ENCODE results near the gene SIDT1.
A peak's percentile ranks its signal among the peaks of the same experiment; 100 is the strongest.

The SIDT1 gene

DNA sequence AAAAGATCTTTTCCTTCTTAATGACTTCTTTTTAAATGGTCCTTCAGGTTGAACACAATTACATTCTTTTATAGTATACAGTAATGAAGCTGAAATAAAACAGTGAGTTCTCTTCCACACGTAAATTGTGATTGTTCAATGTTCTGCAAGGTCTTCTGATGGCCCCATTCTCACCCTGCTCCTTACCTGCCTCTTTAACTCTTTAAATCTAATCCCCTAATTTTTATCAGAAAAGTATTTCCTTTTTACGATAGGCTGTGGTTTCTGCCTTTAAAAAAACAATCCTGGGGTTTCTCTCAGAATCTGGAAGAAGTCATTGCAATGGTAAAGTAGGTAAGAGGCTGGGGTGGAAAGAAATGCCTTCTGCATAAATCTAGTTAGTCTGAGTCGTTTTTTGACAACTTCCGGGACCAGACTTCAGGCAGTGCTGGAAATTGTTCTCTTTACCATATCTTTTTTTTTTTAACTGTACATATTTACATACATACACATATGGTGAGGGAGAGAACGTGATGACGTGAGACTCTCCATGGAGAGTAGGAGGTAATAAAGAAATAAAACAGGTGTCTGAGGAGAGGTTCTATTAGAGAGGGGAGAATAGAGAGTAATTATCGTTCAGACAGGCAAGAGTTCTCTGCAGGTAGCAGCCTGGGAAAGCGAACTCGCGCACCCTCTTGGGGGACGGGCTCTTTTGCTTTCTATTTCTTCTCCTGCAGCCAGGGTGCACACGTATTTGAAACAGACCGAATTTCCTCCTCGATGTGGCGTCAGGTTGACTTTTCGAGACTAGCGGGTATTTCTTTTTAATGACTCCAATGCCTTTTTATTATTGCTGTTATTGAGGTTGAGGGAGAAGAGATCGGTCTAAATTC, at the start of gene SIDT1:
Gene SIDT1 (plus strand): TSS at position 730 of the 872 bp plus-strand sequence. CDS start 467 bp downstream, outside the sequence.
- Mint-ChIP-seq H3K4me1 (ENCODE audit: low read depth) (peaks cover 45% of the 10 kb centered on the region), H3K4me3 (peak within 1 kb of the TSS; percentile 97), H3K27ac (peak within 1 kb of the TSS; percentile 99), H3K27me3 (ENCODE audit: low read depth) (peaks cover 13% of the 10 kb centered on the region), H3K36me3 (ENCODE audit: low read depth) (peaks cover 9% of the 10 kb centered on the region), H3K9me3 (no peaks in the 10 kb centered on the region)
- DNase-seq (ENCODE audit: low spot score): peak; percentile 62

DNA sequence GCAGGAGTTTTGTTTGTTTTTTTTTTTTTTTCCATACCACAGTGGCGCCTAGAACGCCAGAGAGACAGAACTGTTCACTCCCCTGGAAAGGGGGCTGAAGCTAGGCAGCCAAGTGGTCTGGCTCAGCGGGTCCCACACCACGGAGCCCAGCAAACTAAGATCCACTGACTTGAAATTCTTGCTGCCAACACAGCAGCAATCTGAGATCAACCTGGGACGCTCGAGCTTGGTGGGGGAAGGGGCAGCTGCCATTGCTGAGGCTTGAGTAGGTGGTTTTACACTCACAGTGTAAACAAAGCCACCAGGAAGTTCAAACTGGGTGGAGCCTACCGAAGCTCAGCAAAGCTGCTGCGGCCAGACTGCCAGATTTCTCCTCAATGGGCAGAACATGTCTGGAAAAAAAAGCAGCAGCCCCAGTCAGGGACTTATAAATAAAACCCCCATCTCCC, 47.2 kb upstream of the SIDT1 start:
- Mint-ChIP-seq H3K27ac (peak overlapping the region; percentile 7), H3K9me3 (peaks cover 8% of the 10 kb centered on the region), H3K4me1 (ENCODE audit: low read depth) (peaks cover 7% of the 10 kb centered on the region), H3K36me3 (ENCODE audit: low read depth) (peaks cover 14% of the 10 kb centered on the region), H3K27me3 (ENCODE audit: low read depth) (no peaks in the 10 kb centered on the region), H3K4me3 (no peak overlapping the region)
- no peak for DNase-seq (ENCODE audit: low spot score)

- H3K27ac Mint-ChIP-seq: no peak overlapping the region
Measured at GRCh38 chr3:113495035-113495434, 37.3 kb upstream of the SIDT1 start.

GRCh38 chr3:113496924-113497323, 35.4 kb upstream of the SIDT1 start:
- H3K36me3 Mint-ChIP-seq (ENCODE audit: low read depth): peaks cover 9% of the 10 kb centered on the region
- H3K4me1 Mint-ChIP-seq (ENCODE audit: low read depth): peaks cover 8% of the 10 kb centered on the region
- no peaks in the 10 kb centered on the region for H3K9me3 Mint-ChIP-seq
- no peak overlapping the region for H3K27ac Mint-ChIP-seq
- no peaks in the 10 kb centered on the region for H3K27me3 Mint-ChIP-seq (ENCODE audit: low read depth)
- DNase-seq (ENCODE audit: low spot score): no peak
- no peak overlapping the region for H3K4me3 Mint-ChIP-seq

More at GRCh38 chr3:113495035-113495434, 37.3 kb upstream of the SIDT1 start:
- no peak overlapping the region for H3K4me3 Mint-ChIP-seq
- no peaks in the 10 kb centered on the region for H3K27me3 Mint-ChIP-seq (ENCODE audit: low read depth)
- DNase-seq (ENCODE audit: low spot score): peak; percentile 13
- H3K4me1 Mint-ChIP-seq (ENCODE audit: low read depth): peaks cover under 1% of the 10 kb centered on the region
- H3K9me3 Mint-ChIP-seq: no peaks in the 10 kb centered on the region
- peaks cover 18% of the 10 kb centered on the region for H3K36me3 Mint-ChIP-seq (ENCODE audit: low read depth)

- Mint-ChIP-seq H3K4me1 (ENCODE audit: low read depth) (peaks cover 8% of the 10 kb centered on the region), H3K36me3 (ENCODE audit: low read depth) (peaks cover 9% of the 10 kb centered on the region), H3K9me3 (no peaks in the 10 kb centered on the region), H3K4me3 (no peak overlapping the region), H3K27ac (no peak overlapping the region), H3K27me3 (ENCODE audit: low read depth) (no peaks in the 10 kb centered on the region)
- DNase-seq (ENCODE audit: low spot score): no peak
Measured at GRCh38 chr3:113498221-113499005, 33.9 kb upstream of the SIDT1 start.

GRCh38 chr3:113499081-113499480, 33.3 kb upstream of the SIDT1 start:
- peaks cover 8% of the 10 kb centered on the region for H3K4me1 Mint-ChIP-seq (ENCODE audit: low read depth)
- H3K27me3 Mint-ChIP-seq (ENCODE audit: low read depth): no peaks in the 10 kb centered on the region
- no peak overlapping the region for H3K27ac Mint-ChIP-seq
- DNase-seq (ENCODE audit: low spot score): no peak
- H3K9me3 Mint-ChIP-seq: no peaks in the 10 kb centered on the region
- H3K36me3 Mint-ChIP-seq (ENCODE audit: low read depth): peaks cover 10% of the 10 kb centered on the region
- no peak overlapping the region for H3K4me3 Mint-ChIP-seq

DNA sequence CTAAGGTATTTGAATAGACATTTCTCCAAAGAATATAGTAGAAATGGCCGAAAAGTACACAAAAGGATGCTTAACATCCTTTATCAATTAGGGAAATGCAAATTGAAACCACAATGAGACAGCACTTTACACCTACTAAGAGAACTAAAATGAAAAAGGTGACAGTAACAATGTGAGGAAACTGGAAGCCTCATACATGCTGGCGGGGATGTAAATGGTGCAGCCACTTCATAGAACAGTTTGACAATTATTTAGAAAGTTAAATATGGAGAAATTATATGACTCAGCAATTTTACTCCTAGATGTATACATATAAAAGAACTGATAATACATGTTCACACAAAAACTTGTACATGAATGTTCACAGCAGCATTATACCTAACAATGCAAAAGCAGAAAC, 30.8 kb upstream of the SIDT1 start:
- H3K9me3 Mint-ChIP-seq: no peaks in the 10 kb centered on the region
- H3K27ac Mint-ChIP-seq: no peak overlapping the region
- H3K27me3 Mint-ChIP-seq (ENCODE audit: low read depth): no peaks in the 10 kb centered on the region
- H3K4me3 Mint-ChIP-seq: no peak overlapping the region
- H3K4me1 Mint-ChIP-seq (ENCODE audit: low read depth): peaks cover 8% of the 10 kb centered on the region
- peaks cover 14% of the 10 kb centered on the region for H3K36me3 Mint-ChIP-seq (ENCODE audit: low read depth)
- no peak for DNase-seq (ENCODE audit: low spot score)

GRCh38 chr3:113505867-113506266, 26.5 kb upstream of the SIDT1 start:
- Mint-ChIP-seq H3K27me3 (ENCODE audit: low read depth) (no peaks in the 10 kb centered on the region), H3K9me3 (no peaks in the 10 kb centered on the region), H3K27ac (no peak overlapping the region), H3K36me3 (ENCODE audit: low read depth) (peaks cover 9% of the 10 kb centered on the region), H3K4me1 (ENCODE audit: low read depth) (peaks cover 8% of the 10 kb centered on the region), H3K4me3 (no peak overlapping the region)
- no peak for DNase-seq (ENCODE audit: low spot score)

- no peaks in the 10 kb centered on the region for H3K9me3 Mint-ChIP-seq
- no peaks in the 10 kb centered on the region for H3K27me3 Mint-ChIP-seq (ENCODE audit: low read depth)
- peaks cover 3% of the 10 kb centered on the region for H3K4me1 Mint-ChIP-seq (ENCODE audit: low read depth)
- H3K36me3 Mint-ChIP-seq (ENCODE audit: low read depth): peaks cover 10% of the 10 kb centered on the region
- no peak overlapping the region for H3K27ac Mint-ChIP-seq
- no peak overlapping the region for H3K4me3 Mint-ChIP-seq
- no peak for DNase-seq (ENCODE audit: low spot score)
Measured at GRCh38 chr3:113507501-113508067, 24.8 kb upstream of the SIDT1 start.

GRCh38 chr3:113508966-113509365, 23.4 kb upstream of the SIDT1 start:
- no peak for DNase-seq (ENCODE audit: low spot score)
- Mint-ChIP-seq H3K36me3 (ENCODE audit: low read depth) (peaks cover 11% of the 10 kb centered on the region), H3K27ac (no peak overlapping the region), H3K4me1 (ENCODE audit: low read depth) (peaks cover 4% of the 10 kb centered on the region), H3K4me3 (no peak overlapping the region), H3K9me3 (no peaks in the 10 kb centered on the region), H3K27me3 (ENCODE audit: low read depth) (no peaks in the 10 kb centered on the region)

DNA sequence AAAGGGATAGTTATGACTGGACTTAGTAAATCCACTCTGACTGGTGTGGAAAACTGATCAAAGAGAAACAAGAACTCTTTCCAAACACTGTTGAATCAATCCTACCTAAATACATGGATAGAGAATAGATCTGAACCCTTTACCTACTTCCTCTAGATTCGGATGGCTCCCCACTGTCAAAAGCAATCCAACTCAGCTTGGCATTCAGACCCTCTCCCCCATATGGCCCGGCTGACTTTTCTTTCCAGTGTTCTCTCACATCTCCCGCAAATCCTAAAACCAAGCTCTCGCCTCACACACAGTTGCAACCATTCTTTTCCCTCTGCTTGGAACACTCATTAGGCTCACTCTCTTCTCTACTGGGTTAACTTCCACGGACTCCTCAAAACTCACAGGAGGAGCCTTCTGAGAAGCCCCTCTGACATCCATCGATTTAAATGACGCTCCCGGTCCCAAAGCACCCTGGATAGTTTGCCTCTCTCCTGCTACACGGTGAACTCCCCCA, 18.0 kb upstream of the SIDT1 start:
- no peak overlapping the region for H3K27ac Mint-ChIP-seq
- H3K9me3 Mint-ChIP-seq: no peaks in the 10 kb centered on the region
- peaks cover 2% of the 10 kb centered on the region for H3K36me3 Mint-ChIP-seq (ENCODE audit: low read depth)
- H3K4me3 Mint-ChIP-seq: no peak overlapping the region
- H3K4me1 Mint-ChIP-seq (ENCODE audit: low read depth): peaks cover 16% of the 10 kb centered on the region
- H3K27me3 Mint-ChIP-seq (ENCODE audit: low read depth): peaks cover 27% of the 10 kb centered on the region
- no peak for DNase-seq (ENCODE audit: low spot score)

DNA sequence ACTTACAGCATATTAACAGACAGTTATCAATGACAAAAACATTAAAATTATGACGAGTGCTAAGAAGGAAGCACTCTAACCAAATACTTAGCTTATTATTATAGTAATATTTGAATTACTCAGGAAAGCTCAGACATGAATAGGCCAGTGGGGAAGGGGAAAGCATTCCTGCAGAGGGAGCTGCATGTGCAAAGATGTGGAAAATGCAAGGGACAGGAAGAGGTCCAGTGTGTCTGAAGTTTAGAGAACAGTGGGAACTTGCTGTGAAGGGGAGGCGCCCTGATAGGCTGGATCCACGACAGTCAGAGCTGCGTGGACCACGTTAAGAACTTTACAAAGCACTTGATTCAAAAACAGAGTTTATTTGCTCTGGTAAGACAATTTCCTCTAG, 16.2 kb upstream of the SIDT1 start:
- no peak for DNase-seq (ENCODE audit: low spot score)
- peaks cover 34% of the 10 kb centered on the region for H3K27me3 Mint-ChIP-seq (ENCODE audit: low read depth)
- H3K4me1 Mint-ChIP-seq (ENCODE audit: low read depth): peaks cover 16% of the 10 kb centered on the region
- peaks cover 2% of the 10 kb centered on the region for H3K36me3 Mint-ChIP-seq (ENCODE audit: low read depth)
- H3K27ac Mint-ChIP-seq: peak overlapping the region; percentile 34
- H3K9me3 Mint-ChIP-seq: no peaks in the 10 kb centered on the region
- no peak overlapping the region for H3K4me3 Mint-ChIP-seq

GRCh38 chr3:113521981-113522380, 10.4 kb upstream of the SIDT1 start:
- DNase-seq (ENCODE audit: low spot score): no peak
- Mint-ChIP-seq H3K27ac (no peak overlapping the region), H3K9me3 (no peaks in the 10 kb centered on the region), H3K27me3 (ENCODE audit: low read depth) (peaks cover 63% of the 10 kb centered on the region), H3K36me3 (ENCODE audit: low read depth) (no peaks in the 10 kb centered on the region), H3K4me1 (ENCODE audit: low read depth) (peaks cover 5% of the 10 kb centered on the region), H3K4me3 (no peak overlapping the region)

DNA sequence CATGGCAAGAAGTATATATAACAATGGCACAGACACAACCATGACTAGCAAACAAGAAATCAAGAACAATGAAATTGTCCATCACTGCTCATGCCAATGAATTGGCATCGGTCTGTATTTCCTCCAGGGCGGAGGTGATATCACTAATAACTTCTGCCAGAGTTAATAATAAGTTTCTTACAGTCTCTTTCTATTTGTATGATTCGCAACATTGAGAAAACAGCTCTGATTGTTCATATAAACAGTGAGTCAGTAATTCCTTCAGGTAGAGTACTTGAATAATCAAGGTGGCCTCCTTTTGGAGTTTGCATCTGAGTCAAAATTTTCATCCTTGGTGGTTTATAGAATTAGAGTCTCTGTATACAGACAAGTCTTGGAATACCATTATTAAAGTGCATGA, 9.1 kb upstream of the SIDT1 start:
- Mint-ChIP-seq H3K4me3 (no peak overlapping the region), H3K36me3 (ENCODE audit: low read depth) (no peaks in the 10 kb centered on the region), H3K27ac (no peak overlapping the region), H3K4me1 (ENCODE audit: low read depth) (peaks cover 5% of the 10 kb centered on the region), H3K9me3 (no peaks in the 10 kb centered on the region), H3K27me3 (ENCODE audit: low read depth) (peaks cover 64% of the 10 kb centered on the region)
- no peak for DNase-seq (ENCODE audit: low spot score)

All from T-helper 2 cell treated with Interferon-gamma antibody and Interleukin-4, amounts not matched to agents 5 μg/mL and 100 μg/mL, for 36 hours (primary cell).